22Rv1 (cell line): ENCODE measurements around the gene ECE2.

Source experiments
- H3K27ac ChIP-seq: fragments of 450-650 bp; 2 replicates; pipeline ENCODE4 v1.5.1; 2017
- CTCF ChIP-seq: fragments of 450-650 bp; IDR thresholded peaks from 2 replicates; pipeline ENCODE4 v1.5.1; 2017; ENCODE audit warnings: mild to moderate bottlenecking
- ZFX ChIP-seq: fragments of 450-650 bp; IDR thresholded peaks from 2 replicates; pipeline ENCODE4 v1.6.1; 2017; ENCODE audit warnings: antibody characterized with exemption, borderline replicate concordance

Gene ECE2

GRCh38 chr3:184296616-184297015 lies 20.8 kb downstream of the ECE2 start:
- no peak overlapping the region for H3K27ac ChIP-seq
- TF ChIP-seq ZFX (no peak), CTCF (no peak)

- peak within 1 kb of the TSS; percentile 78 for H3K27ac ChIP-seq
- TF ChIP-seq ZFX (no peak), CTCF (no peak)
Observed at GRCh38 chr3:184298759-184299487, 23.1 kb downstream of the ECE2 start, which contains the start of gene PSMD2. PSMD2 (plus strand) TSS chr3:184299241; CDS start chr3:184299267, 26 bp downstream.

GRCh38 chr3:184299488-184300377 lies 23.9 kb downstream of the ECE2 start:
- TF ChIP-seq ZFX = no peak
- TF ChIP-seq CTCF = no peak
- H3K27ac ChIP-seq = peak overlapping the region; percentile 78

- TF ChIP-seq ZFX = no peak
- TF ChIP-seq CTCF = no peak
- H3K27ac ChIP-seq = no peak overlapping the region
Observed at GRCh38 chr3:184300378-184300720, 24.5 kb downstream of the ECE2 start.

GRCh38 chr3:184305577-184305976 lies 29.8 kb downstream of the ECE2 start:
- TF ChIP-seq ZFX = no peak
- peak; percentile 66 for TF ChIP-seq CTCF
- no peak overlapping the region for H3K27ac ChIP-seq

GRCh38 chr3:184306341-184306972 lies 30.6 kb downstream of the ECE2 start:
- no peak overlapping the region for H3K27ac ChIP-seq
- TF ChIP-seq ZFX = no peak
- no peak for TF ChIP-seq CTCF
